ENCODE measurements around the gene EFNA5.

The EFNA5 gene

DNA sequence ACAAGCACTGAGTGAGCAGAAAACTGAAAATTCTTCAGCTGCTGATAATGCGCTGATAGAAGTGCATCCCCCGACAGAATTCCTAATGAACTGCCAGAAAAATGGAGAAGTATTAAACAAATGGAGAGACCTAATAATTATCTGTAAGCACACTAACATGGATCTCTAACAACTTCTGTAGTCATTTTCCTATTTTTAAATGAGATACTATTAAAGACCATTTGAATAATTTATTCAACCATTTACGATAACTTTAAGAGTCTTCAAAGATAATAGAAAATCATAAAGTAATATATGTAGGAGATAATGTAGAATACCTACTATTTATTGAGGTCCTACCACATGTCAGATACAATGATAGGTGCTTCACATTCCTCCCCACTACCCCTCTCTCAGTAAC lies 72.9 kb downstream of the EFNA5 start:
- no peak overlapping the region for H3K4me3 ChIP-seq (replicated peaks; ENCODE audit: low read depth, low read length)
- TF ChIP-seq, protein P1, sequence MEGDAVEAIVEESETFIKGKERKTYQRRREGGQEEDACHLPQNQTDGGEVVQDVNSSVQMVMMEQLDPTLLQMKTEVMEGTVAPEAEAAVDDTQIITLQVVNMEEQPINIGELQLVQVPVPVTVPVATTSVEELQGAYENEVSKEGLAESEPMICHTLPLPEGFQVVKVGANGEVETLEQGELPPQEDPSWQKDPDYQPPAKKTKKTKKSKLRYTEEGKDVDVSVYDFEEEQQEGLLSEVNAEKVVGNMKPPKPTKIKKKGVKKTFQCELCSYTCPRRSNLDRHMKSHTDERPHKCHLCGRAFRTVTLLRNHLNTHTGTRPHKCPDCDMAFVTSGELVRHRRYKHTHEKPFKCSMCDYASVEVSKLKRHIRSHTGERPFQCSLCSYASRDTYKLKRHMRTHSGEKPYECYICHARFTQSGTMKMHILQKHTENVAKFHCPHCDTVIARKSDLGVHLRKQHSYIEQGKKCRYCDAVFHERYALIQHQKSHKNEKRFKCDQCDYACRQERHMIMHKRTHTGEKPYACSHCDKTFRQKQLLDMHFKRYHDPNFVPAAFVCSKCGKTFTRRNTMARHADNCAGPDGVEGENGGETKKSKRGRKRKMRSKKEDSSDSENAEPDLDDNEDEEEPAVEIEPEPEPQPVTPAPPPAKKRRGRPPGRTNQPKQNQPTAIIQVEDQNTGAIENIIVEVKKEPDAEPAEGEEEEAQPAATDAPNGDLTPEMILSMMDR (IDR thresholded peaks at IDR 0.05; ENCODE audit: low read length, missing control alignments) = no peak
- no peak for DNase-seq (ENCODE audit: low read depth)

DNA sequence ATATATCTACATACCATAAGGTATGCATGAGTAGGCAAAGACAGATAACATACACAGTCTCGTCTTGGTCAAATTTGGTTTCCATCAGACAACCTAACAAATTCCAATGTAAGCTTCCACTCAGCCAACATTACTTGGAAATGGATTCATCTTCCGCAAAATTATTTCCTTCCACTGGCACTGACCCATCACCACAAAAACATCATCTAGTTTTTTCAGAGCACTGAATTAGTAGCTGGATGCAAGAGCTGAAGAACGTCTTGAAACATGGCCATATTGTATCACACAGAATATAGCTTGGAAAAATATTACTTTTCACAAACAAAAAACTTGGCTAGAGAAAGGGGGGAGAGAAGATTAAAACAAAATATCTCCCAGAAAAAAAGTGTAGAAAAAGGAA lies 73.5 kb downstream of the EFNA5 start:
- TF ChIP-seq, protein P1 (IDR thresholded peaks at IDR 0.05; ENCODE audit: low read length, missing control alignments) = no peak
- DNase-seq (ENCODE audit: low read depth) = no peak
- no peak overlapping the region for H3K4me3 ChIP-seq (replicated peaks; ENCODE audit: low read depth, low read length)

DNA sequence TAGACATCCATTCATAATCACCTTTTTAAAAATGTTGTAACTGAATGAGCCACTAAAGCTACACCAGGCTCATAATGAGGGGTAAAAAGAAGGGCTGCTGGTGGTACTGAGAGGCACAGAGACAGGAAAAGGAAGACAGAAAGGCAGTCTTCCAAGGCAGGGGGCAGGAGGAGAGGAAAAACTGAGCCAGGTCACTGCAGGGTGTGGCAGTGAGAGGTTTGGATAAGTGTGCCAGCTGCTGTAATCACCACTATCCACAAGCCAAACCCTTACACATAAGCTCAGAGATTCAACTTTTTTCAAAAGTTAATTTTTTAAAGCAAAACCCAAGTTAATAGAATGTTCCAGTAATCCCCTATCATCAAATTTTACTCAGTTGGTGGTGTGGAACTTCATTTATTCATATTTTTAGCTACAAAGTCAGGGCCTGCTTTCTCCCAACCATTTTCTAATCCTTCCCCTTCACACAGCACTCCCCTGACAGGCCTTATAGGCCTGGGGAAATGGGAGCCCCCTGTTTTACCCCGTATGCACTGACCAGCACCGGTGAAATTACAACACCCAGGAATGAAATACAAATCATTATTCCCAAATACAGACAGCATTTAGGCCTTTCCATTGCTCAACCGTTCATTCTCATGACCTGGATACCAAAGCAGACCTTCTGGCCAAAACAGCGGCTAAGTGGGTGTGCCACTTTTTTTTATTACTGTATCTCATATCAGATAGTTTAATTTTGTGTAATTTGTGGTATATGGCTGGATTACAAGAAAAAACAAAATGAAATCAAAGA lies 76.3 kb downstream of the EFNA5 start:
- no peak overlapping the region for H3K4me3 ChIP-seq (replicated peaks; ENCODE audit: low read depth, low read length)
- TF ChIP-seq, protein P1 (IDR thresholded peaks at IDR 0.05; ENCODE audit: low read length, missing control alignments) = no peak
- no peak for DNase-seq (ENCODE audit: low read depth)

DNA sequence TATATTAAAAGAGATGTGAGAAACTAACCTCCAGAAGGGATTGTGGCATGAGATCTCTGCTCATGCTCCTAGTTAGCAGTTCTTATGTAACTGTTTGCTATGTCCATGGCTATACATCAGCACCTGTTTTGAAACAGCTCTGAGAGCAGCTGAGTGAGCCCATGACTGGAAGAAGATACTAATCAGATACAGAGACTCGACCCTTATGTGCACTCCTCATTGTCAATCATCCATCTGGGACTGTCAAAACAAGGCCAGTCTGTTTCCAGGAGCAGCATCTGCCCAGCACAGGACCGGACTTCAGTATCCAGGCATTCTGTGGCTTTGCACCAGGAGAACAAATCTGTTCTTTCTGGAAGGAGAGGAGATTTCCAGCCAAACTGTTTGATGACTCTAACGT lies 77.7 kb downstream of the EFNA5 start:
- TF ChIP-seq, protein P1 (IDR thresholded peaks at IDR 0.05; ENCODE audit: low read length, missing control alignments) = no peak
- no peak for DNase-seq (ENCODE audit: low read depth)
- H3K4me3 ChIP-seq (replicated peaks; ENCODE audit: low read depth, low read length) = no peak overlapping the region

DNA sequence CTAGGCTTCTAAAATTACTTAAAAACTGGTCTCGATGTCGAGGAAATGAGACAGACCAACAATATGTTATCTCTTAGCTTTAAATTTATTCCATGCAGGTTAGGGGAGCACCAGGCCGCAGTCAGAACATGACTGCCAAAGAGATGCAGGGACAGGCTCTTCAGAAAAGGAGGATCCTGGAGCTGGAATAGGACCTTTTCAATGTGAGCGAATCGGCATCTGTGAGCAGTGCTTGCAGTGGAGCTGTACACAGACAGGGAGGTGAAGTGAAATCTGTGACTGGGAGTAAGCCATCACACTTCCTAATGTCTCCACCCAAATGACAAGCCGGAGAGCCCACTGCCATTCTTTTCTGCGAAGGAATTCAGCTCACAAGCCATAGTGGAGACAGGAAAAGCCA lies 78.2 kb downstream of the EFNA5 start:
- no peak for DNase-seq (ENCODE audit: low read depth)
- TF ChIP-seq, protein P1 (IDR thresholded peaks at IDR 0.05; ENCODE audit: low read length, missing control alignments) = no peak
- H3K4me3 ChIP-seq (replicated peaks; ENCODE audit: low read depth, low read length) = no peak overlapping the region

DNA sequence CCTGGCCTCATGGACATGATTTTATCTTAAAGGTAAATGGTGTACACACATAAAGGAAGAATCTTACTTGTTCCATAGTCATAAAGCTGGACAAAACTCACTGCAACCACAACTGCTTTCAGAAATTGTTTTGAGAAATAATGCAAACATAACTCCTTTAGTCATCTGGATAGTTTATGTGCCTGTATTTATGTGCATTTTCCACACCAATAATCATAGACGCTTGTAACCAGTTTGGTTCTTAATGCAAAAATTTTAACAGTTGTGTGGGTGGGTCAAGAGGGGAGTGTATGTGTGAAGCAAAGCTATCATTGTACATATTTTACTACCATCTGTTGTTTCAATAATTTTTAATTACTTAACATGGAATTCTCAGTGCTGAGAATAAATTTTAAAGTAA lies 80.1 kb downstream of the EFNA5 start:
- no peak overlapping the region for H3K4me3 ChIP-seq (replicated peaks; ENCODE audit: low read depth, low read length)
- DNase-seq (ENCODE audit: low read depth) = no peak
- TF ChIP-seq, protein P1 (IDR thresholded peaks at IDR 0.05; ENCODE audit: low read length, missing control alignments) = no peak
